H9 (cell line): Measurements from ENCODE around the gene MTMR8. TPM values are rescaled to one million over a fixed set of nuclear protein-coding genes. Genes with fewer than 3 reads are reported as not detected.

Experiments used
- DNase-seq: peaks from one replicate; pipeline ENCODE4 v3.0.0-alpha.2; 2017
- H2AFZ ChIP-seq: one replicate; pipeline ENCODE4 v1.6.1; 2013; ENCODE audit warnings: mild to moderate bottlenecking, low read length, control low read depth, moderate library complexity
- H2AK5ac ChIP-seq: 2 replicates; pipeline ENCODE4 v1.6.1; 2013; ENCODE audit warnings: low read length, control low read depth, mixed read lengths; ENCODE audit not compliant: insufficient read length
- H2BK120ac ChIP-seq: one replicate; pipeline ENCODE4 v1.6.1; 2013; ENCODE audit warnings: low read depth, mild to moderate bottlenecking, low read length, control low read depth, inconsistent platforms; ENCODE audit not compliant: poor library complexity, severe bottlenecking
- H2BK12ac ChIP-seq: 2 replicates; pipeline ENCODE4 v1.6.1; 2013; ENCODE audit warnings: low read length, control low read depth, mixed read lengths, low read depth; ENCODE audit not compliant: insufficient read length
- H2BK15ac ChIP-seq: 2 replicates; pipeline ENCODE4 v1.6.1; 2013; ENCODE audit warnings: low read depth, low read length, control low read depth
- H2BK20ac ChIP-seq: one replicate; pipeline ENCODE4 v1.6.1; 2013; ENCODE audit warnings: low read depth, mild to moderate bottlenecking, low read length, control low read depth, inconsistent platforms; ENCODE audit not compliant: poor library complexity, severe bottlenecking
- H2BK5ac ChIP-seq: 2 replicates; pipeline ENCODE4 v1.6.1; 2013; ENCODE audit warnings: low read length, control low read depth, mixed read lengths; ENCODE audit not compliant: insufficient read length
- H3K14ac ChIP-seq: 2 replicates; pipeline ENCODE4 v1.6.1; 2013; ENCODE audit warnings: low read length, control low read depth; ENCODE audit not compliant: insufficient read depth
- H3K18ac ChIP-seq: 2 replicates; pipeline ENCODE4 v1.6.1; 2013; ENCODE audit warnings: low read depth, mild to moderate bottlenecking, mixed read lengths, low read length, control low read depth; ENCODE audit not compliant: insufficient read length
- H3K23ac ChIP-seq: 2 replicates; pipeline ENCODE4 v1.6.1; 2013; ENCODE audit warnings: low read length, control low read depth, mixed read lengths, low read depth; ENCODE audit not compliant: insufficient read length
- H3K23me2 ChIP-seq: 2 replicates; pipeline ENCODE4 v1.6.1; 2013; ENCODE audit warnings: low read depth, mild to moderate bottlenecking, mixed read lengths, low read length, control low read depth; ENCODE audit not compliant: insufficient read length, poor library complexity, severe bottlenecking
- H3K27ac ChIP-seq: 2 replicates; pipeline ENCODE4 v1.5.1; 2013; ENCODE audit warnings: low read length, control low read depth, mixed read lengths, low read depth; ENCODE audit not compliant: insufficient read length
- H3K27me3 ChIP-seq: 2 replicates; pipeline ENCODE4 v1.6.1; 2013; ENCODE audit warnings: low read length, control low read depth, inconsistent platforms; ENCODE audit not compliant: insufficient read depth
- H3K4ac ChIP-seq: 2 replicates; pipeline ENCODE4 v1.6.1; 2013; ENCODE audit warnings: low read depth, mild to moderate bottlenecking, control low read depth, inconsistent platforms, low read length, moderate library complexity
- H3K4me1 ChIP-seq: 2 replicates; pipeline ENCODE4 v1.6.1; 2013; ENCODE audit warnings: low read length, control low read depth, inconsistent platforms; ENCODE audit not compliant: insufficient read depth
- H3K4me2 ChIP-seq: 2 replicates; pipeline ENCODE4 v1.6.1; 2013; ENCODE audit warnings: low read length, control low read depth, mixed read lengths; ENCODE audit not compliant: insufficient read length, insufficient read depth
- H3K56ac ChIP-seq: 2 replicates; pipeline ENCODE4 v1.6.1; 2013; ENCODE audit warnings: low read depth, mild to moderate bottlenecking, mixed read lengths, low read length, control low read depth; ENCODE audit not compliant: insufficient read length
- H3K79me1 ChIP-seq: 2 replicates; pipeline ENCODE4 v1.6.1; 2013; ENCODE audit warnings: low read depth, mild to moderate bottlenecking, moderate library complexity, low read length, control low read depth, inconsistent platforms; ENCODE audit not compliant: insufficient read depth, poor library complexity, severe bottlenecking
- H3K79me2 ChIP-seq: 2 replicates; pipeline ENCODE4 v1.6.1; 2013; ENCODE audit warnings: low read length, control low read depth, inconsistent platforms; ENCODE audit not compliant: insufficient read depth
- H3K9ac ChIP-seq: 2 replicates; pipeline ENCODE4 v1.6.1; 2013; ENCODE audit warnings: low read length, control low read depth, mixed read lengths; ENCODE audit not compliant: insufficient read length; ENCODE audit errors: extremely low read depth
- H3K9me3 ChIP-seq: one replicate; pipeline ENCODE4 v1.6.1; 2013; ENCODE audit warnings: low read depth, low read length, inconsistent platforms; ENCODE audit not compliant: control insufficient read depth
- H3T11ph ChIP-seq: one replicate; pipeline ENCODE4 v1.6.1; 2013; ENCODE audit warnings: mild to moderate bottlenecking, low read length, control low read depth, inconsistent platforms
- H4K20me1 ChIP-seq: one replicate; pipeline ENCODE4 v1.6.1; 2013; ENCODE audit not compliant: control insufficient read depth, insufficient read length, insufficient read depth
- H4K5ac ChIP-seq: 2 replicates; pipeline ENCODE4 v1.6.1; 2013; ENCODE audit warnings: low read depth, mild to moderate bottlenecking, mixed read lengths, low read length, control low read depth; ENCODE audit not compliant: insufficient read length
- H4K8ac ChIP-seq: replicated peaks from 2 replicates; pipeline ENCODE4 v1.6.1; 2013; ENCODE audit warnings: low read length, control low read depth, mixed read lengths, low read depth; ENCODE audit not compliant: insufficient read length
- H4K91ac ChIP-seq: 2 replicates; pipeline ENCODE4 v1.6.1; 2013; ENCODE audit warnings: low read depth, mild to moderate bottlenecking, moderate library complexity, mixed read lengths, low read length, control low read depth; ENCODE audit not compliant: insufficient read length
- H3K27ac Mint-ChIP-seq, 3 experiments: 2 replicates in 2 of 3; 3 replicates in 1 of 3; pipeline ENCODE4 v1.8.0; 2020 to 2021; ENCODE audit warnings: mixed read lengths in 3 of 3, mild to moderate bottlenecking in 1 of 3, moderate library complexity in 1 of 3
- H3K27me3 Mint-ChIP-seq: 2 replicates; pipeline ENCODE4 v1.8.0; 2021; ENCODE audit warnings: low read depth, mild to moderate bottlenecking, moderate library complexity, mixed read lengths
- H3K36me3 Mint-ChIP-seq, 3 experiments: 2 replicates in 2 of 3; 3 replicates in 1 of 3; pipeline ENCODE4 v1.8.0; 2020 to 2021; ENCODE audit warnings: low read depth in 3 of 3, mixed read lengths in 3 of 3; ENCODE audit not compliant: insufficient read depth in 1 of 3
- H3K4me1 Mint-ChIP-seq, 2 experiments: 2 replicates each; pipeline ENCODE4 v1.8.0; 2020; ENCODE audit warnings: mixed read lengths in 2 of 2
- H3K4me3 Mint-ChIP-seq, 2 experiments: 2 replicates in 1 of 2; 3 replicates in 1 of 2; pipeline ENCODE4 v1.8.0; 2020 to 2021; ENCODE audit warnings: mild to moderate bottlenecking in 2 of 2, mixed read lengths in 2 of 2, moderate library complexity in 1 of 2
- H3K9me3 Mint-ChIP-seq, 2 experiments: 2 replicates in 1 of 2; 3 replicates in 1 of 2; pipeline ENCODE4 v1.8.0; 2020; ENCODE audit warnings: mild to moderate bottlenecking in 2 of 2, mixed read lengths in 2 of 2, moderate library complexity in 1 of 2
- CTCF ChIP-seq: fragments of 200-600 bp; sonication (generic); conservative IDR thresholded peaks from 3 replicates; pipeline ENCODE4 v1.8.0; 2021; ENCODE audit warnings: antibody characterized with exemption, mild to moderate bottlenecking
- WGBS: extraction: QIAGEN DNeasy Blood & Tissue Kit; methylation state at CpG from one replicate; pipeline ENCODE4 v1.1.7; 2013; ENCODE audit warnings: missing lambda C conversion rate, low lambda C conversion rate, mixed read lengths; ENCODE audit not compliant: insufficient read length; ENCODE audit errors: extremely low coverage; 5-methylcytosine and 5-hydroxymethylcytosine counted together
- total RNA-seq: library from RNA; stranded (reverse); gene quantifications from 2 replicates; pipeline ENCODE4 v1.2.1, GENCODE V29; 2021

MTMR8 gene
- total RNA-seq, 1 experiment from 2014 or later, result 5.2 TPM

- Histone ChIP-seq H3K79me1 (no peaks in the 10 kb centered on the region), H3K4me1 (no peaks in the 10 kb centered on the region), H4K91ac (no peak overlapping the region), H3K23ac (no peak overlapping the region), H2AFZ (no peak overlapping the region), H3K4ac (no peak overlapping the region), H3K23me2 (no peaks in the 10 kb centered on the region), H3K9ac (no peak overlapping the region), H3K9me3 (peaks cover 22% of the 10 kb centered on the region), H3K56ac (no peak overlapping the region), H2AK5ac (no peak overlapping the region), H2BK5ac (no peak overlapping the region), H4K20me1 (no peaks in the 10 kb centered on the region), H3K18ac (no peak overlapping the region), H2BK15ac (no peak overlapping the region), H2BK120ac (no peak overlapping the region), H3T11ph (no peak overlapping the region), H3K79me2 (no peaks in the 10 kb centered on the region), H3K4me2 (no peak overlapping the region), H3K27me3 (no peaks in the 10 kb centered on the region), H4K8ac (no peak overlapping the region), H2BK12ac (no peak overlapping the region), H4K5ac (no peak overlapping the region), H3K27ac (no peak overlapping the region), H2BK20ac (no peak overlapping the region), H3K14ac (no peak overlapping the region)
- no CpG with 5 or more reads among the region's 3 CpGs for WGBS
- Mint-ChIP-seq H3K9me3 (peaks cover 9 to 17% of the 10 kb centered on the region in 2 experiments; a peak in 4 of 5 replicates), H3K4me3 (no peak overlapping the region), H3K27me3 (no peaks in the 10 kb centered on the region), H3K36me3 (peaks cover 0 to 12% (median 6%) of the 10 kb centered on the region in 3 experiments; a peak in 5 of 7 replicates), H3K4me1 (no peaks in the 10 kb centered on the region), H3K27ac (no peak overlapping the region)
- TF ChIP-seq CTCF, result no peak
- no peak for DNase-seq
Observed at GRCh38 chrX:64334467-64334866, 60.8 kb downstream of the MTMR8 start.
